Activated naive CD4-positive, alpha-beta T cell treated with anti-CD3 and anti-CD28 coated beads, Interleukin-2, amount 10 ng/mL, durations not matched to agents 7 days and 5 days (primary cell): ENCODE data around the gene GHDC.
"Not testable (repeated sequence)": the region's sequence is repeated elsewhere in the genome, so short reads cannot be mapped to it uniquely, and the experiment has no call there.

Source experiments
- CTCF ChIA-PET: fragments of 350-600 bp; sonication (Branson Sonifier 250); formaldehyde crosslinking; loops from one replicate; lab custom pipeline; 2021; ENCODE audit warnings: antibody characterized with exemption; lab: Charles Lee
- DNase-seq: peaks from one replicate; pipeline ENCODE4 v3.0.0-alpha.2; 2020
- H3K27ac Mint-ChIP-seq: one replicate; pipeline ENCODE4 v1.8.0; 2021; ENCODE audit warnings: mild to moderate bottlenecking, moderate library complexity, mixed read lengths
- H3K27me3 Mint-ChIP-seq: one replicate; pipeline ENCODE4 v1.8.0; 2021; ENCODE audit warnings: mild to moderate bottlenecking, mixed read lengths
- H3K36me3 Mint-ChIP-seq: one replicate; pipeline ENCODE4 v1.8.0; 2021; ENCODE audit warnings: mixed read lengths
- H3K4me1 Mint-ChIP-seq: one replicate; pipeline ENCODE4 v1.8.0; 2021; ENCODE audit warnings: mixed read lengths
- H3K4me3 Mint-ChIP-seq: one replicate; pipeline ENCODE4 v1.8.0; 2021; ENCODE audit warnings: mild to moderate bottlenecking, moderate library complexity, mixed read lengths
- H3K9me3 Mint-ChIP-seq: one replicate; pipeline ENCODE4 v1.8.0; 2021; ENCODE audit warnings: mixed read lengths

Gene GHDC, protein sequence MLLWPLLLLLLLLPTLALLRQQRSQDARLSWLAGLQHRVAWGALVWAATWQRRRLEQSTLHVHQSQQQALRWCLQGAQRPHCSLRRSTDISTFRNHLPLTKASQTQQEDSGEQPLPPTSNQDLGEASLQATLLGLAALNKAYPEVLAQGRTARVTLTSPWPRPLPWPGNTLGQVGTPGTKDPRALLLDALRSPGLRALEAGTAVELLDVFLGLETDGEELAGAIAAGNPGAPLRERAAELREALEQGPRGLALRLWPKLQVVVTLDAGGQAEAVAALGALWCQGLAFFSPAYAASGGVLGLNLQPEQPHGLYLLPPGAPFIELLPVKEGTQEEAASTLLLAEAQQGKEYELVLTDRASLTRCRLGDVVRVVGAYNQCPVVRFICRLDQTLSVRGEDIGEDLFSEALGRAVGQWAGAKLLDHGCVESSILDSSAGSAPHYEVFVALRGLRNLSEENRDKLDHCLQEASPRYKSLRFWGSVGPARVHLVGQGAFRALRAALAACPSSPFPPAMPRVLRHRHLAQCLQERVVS

DNA sequence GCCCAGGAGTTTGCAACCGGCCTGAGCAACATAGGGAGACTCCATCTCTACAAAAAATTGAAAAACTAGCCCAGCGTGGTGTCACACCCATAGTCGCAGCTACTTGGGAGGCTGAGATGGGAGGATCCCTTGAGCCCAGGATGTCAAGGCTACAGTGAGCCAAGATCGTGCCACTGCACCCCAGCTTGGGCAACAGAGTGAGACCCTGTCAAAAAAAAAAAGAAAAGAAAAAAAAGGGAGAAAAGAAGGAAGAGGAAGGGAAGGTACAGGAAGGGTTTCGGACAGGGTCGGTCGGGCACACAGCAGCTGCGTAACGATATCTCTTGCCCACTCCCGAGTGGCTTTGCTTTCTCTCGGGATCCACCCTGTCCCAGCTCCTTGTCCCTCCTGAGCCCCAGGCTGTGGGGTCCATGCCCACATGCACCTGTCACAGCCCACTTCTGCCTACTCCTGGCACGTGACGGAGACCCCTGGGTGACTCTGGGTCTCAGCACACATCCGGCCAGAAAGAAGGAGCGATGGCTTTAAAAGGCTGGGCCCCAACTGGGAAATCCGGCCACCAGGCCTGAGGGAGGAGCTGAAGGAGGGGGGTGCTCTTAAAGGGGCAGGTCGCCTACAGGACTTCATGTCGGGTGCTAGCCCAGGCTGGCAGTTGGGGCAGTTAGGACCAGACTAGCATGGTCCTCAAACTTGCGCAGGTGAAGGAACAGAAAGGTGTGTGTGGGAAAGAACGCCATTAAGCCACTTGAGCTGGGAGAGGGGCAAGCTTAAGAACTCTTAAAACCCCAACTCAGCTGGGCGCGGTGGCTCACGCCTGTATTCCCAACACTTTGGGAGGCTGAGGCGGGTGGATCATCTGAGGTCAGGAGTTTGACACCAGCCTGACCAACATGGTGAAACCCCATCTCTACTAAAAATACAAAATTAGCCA, at the start of gene GHDC:
TSS of gene GHDC (minus strand) at position 526 of the 931 bp plus-strand sequence. CDS start 913 bp downstream, outside the sequence.
- Mint-ChIP-seq H3K4me1 (peaks cover 25% of the 10 kb centered on the region), H3K36me3 (peaks cover 7% of the 10 kb centered on the region), H3K27ac (peak within 1 kb of the TSS; percentile 80), H3K9me3 (no peaks in the 10 kb centered on the region), H3K27me3 (no peaks in the 10 kb centered on the region), H3K4me3 (peak within 1 kb of the TSS; percentile 86)
- CTCF ChIA-PET = interaction anchor here (0.6 to 2.2 kb wide), 7 partner anchors 10 to 291 kb away, joined by 3 to 13 read pairs (median 5); partner anchors contain the start of gene KCNH4
- peak; percentile 90 for DNase-seq

DNA sequence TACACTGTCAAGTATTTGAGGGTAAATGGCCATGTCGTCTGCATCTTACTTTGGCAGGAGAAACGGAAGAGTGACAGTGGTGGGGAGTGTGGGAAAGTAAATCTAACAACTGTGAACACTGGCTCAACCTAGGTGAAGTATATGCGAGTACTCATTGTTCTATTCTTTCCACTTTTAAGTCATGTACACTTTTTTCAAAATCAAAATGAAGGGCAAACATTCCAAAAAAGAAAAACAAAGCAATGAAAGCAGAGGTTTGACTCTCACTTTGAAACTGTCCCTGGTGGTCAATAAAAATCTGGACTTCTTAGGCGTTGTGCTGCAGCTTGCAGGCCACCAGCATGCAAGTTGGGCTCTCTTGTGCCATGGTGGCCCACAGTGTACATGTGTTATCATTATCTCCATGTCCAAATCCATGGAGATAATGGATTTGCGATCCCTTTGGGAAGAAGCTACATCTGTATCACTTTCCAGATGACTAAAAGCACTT, 49.2 kb upstream of the GHDC start:
- CTCF ChIA-PET = interaction anchor here (1.1 kb wide), 1 partner anchor 22 kb away, joined by 4 read pairs; no protein-coding TSS in a partner anchor
- Mint-ChIP-seq H3K27me3 (no peaks in the 10 kb centered on the region), H3K36me3 (peaks cover 20% of the 10 kb centered on the region), H3K4me3 (no peak overlapping the region), H3K9me3 (no peaks in the 10 kb centered on the region), H3K4me1 (peaks cover 36% of the 10 kb centered on the region), H3K27ac (no peak overlapping the region)
- no peak for DNase-seq

DNA sequence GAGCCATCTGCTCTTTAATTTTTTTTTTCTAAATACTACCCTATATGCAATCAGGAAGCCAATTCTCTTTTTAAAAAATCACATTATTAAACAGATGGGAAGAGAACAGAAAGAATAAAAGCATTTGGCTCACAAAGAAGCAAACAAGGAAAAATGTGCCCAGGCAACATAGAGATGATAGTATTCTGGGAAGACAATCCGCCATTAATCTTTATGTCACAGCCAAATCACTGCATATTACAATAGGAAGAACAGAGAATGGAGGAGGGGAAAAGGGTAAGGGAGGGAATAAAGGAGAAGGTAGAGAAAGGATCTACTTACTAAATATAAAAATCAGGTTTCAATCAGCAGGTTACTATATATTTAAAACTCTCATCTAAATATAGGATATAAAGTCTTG, 47.6 kb upstream of the GHDC start:
- Mint-ChIP-seq H3K9me3 (no peaks in the 10 kb centered on the region), H3K4me3 (no peak overlapping the region), H3K36me3 (peaks cover 13% of the 10 kb centered on the region), H3K4me1 (peaks cover 22% of the 10 kb centered on the region), H3K27me3 (no peaks in the 10 kb centered on the region), H3K27ac (no peak overlapping the region)
- no peak for DNase-seq
- CTCF ChIA-PET = no interaction called here

DNA sequence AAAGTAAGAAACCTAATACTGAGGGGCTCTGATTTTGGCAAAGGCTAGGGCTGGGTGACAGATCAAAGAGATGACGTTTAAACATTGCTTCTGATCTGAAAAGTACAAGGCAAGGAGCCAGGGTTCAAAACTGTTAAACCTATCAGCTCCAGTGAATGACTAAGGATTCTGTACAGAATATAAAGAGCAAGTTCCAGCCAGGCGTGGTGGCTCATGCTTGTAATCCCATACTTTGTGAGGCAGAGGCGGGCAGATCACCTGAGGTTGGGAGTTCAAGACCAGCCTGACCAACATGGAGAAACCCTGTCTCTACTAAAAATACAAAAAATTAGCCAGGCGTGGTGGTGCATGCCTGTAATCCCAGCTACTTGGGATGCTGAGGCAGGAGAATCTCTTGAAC, 46.6 kb upstream of the GHDC start:
- H3K4me3 Mint-ChIP-seq, H3K36me3 Mint-ChIP-seq, CTCF ChIA-PET, DNase-seq, H3K9me3 Mint-ChIP-seq, H3K27ac Mint-ChIP-seq, H3K27me3 Mint-ChIP-seq: not testable (repeated sequence)
- H3K4me1 Mint-ChIP-seq = peaks cover 19% of the 10 kb centered on the region

DNA sequence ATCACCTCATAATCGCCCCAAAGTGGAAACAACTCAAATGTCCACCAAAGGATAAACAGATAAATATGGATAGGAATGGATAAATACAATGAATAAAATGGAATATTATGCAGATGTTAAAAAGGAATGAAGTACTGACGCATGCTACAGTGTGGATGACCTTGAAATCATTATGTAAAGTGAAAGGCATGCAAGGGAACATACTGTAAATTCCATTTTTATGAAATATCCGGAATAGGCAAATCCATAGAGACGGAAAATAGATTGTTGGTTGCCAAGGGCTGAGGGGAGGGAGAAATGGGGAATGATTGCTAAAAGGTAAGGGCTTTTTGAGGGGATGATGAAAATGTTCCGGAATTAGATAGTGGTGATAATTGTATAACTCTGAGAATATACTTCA, 45.9 kb upstream of the GHDC start:
- peaks cover 17% of the 10 kb centered on the region for H3K4me1 Mint-ChIP-seq
- H3K27me3 Mint-ChIP-seq = no peaks in the 10 kb centered on the region
- peaks cover 8% of the 10 kb centered on the region for H3K36me3 Mint-ChIP-seq
- no peaks in the 10 kb centered on the region for H3K9me3 Mint-ChIP-seq
- no peak overlapping the region for H3K27ac Mint-ChIP-seq
- H3K4me3 Mint-ChIP-seq = no peak overlapping the region
- CTCF ChIA-PET = no interaction called here
- DNase-seq = no peak

DNA sequence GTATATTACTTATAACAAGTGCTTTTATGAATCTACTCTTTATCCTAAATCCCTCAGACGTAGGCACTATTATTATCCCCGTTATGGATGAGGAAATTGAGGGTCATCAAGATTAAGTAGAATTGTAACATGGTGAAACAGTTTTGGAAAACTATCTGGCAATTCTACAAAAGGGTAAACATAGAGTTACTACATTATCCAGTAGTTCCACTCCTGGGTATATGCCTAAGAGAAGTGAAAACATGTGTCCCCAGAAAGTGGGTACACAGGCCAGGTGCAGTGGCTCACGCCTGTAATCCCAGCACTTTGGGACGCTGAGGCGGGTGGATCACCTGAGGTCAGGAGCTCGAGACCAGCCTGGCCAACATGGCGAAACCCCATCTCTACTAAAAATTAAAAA, 45.3 kb upstream of the GHDC start:
- H3K27ac Mint-ChIP-seq, H3K4me3 Mint-ChIP-seq, H3K9me3 Mint-ChIP-seq, DNase-seq, H3K36me3 Mint-ChIP-seq, H3K27me3 Mint-ChIP-seq: not testable (repeated sequence)
- H3K4me1 Mint-ChIP-seq = peaks cover 16% of the 10 kb centered on the region
- CTCF ChIA-PET = interaction anchor here (3.1 kb wide), 1 partner anchor 17 kb away, joined by 9 read pairs; no protein-coding TSS in a partner anchor

DNA sequence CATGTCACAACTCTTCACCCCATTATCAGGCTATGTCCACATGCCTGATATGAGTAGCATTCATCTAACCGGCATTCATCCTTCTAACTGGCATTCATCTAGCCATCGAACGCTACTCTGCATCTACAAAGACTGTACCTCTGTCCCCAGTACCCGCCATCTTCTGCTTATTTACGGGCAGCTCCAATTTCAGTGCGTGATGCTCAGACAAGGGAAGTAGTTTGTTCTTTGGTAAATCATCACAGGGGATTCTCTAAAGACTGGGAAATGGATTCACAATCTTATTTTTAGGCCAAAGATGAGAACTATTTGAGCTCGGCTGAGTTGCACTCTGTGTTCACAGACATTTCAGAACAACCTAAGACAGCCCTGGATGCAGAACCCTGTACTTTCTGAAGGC, 42.5 kb upstream of the GHDC start:
- CTCF ChIA-PET = interaction anchor here (0.7 to 3.1 kb wide), 2 partner anchors 11 to 14 kb away, joined by 5 to 9 read pairs; no protein-coding TSS in a partner anchor
- no peaks in the 10 kb centered on the region for H3K9me3 Mint-ChIP-seq
- H3K27ac Mint-ChIP-seq = peak overlapping the region; percentile 45
- DNase-seq = no peak
- peaks cover 11% of the 10 kb centered on the region for H3K36me3 Mint-ChIP-seq
- H3K4me3 Mint-ChIP-seq = no peak overlapping the region
- peaks cover 5% of the 10 kb centered on the region for H3K4me1 Mint-ChIP-seq
- H3K27me3 Mint-ChIP-seq = no peaks in the 10 kb centered on the region

DNA sequence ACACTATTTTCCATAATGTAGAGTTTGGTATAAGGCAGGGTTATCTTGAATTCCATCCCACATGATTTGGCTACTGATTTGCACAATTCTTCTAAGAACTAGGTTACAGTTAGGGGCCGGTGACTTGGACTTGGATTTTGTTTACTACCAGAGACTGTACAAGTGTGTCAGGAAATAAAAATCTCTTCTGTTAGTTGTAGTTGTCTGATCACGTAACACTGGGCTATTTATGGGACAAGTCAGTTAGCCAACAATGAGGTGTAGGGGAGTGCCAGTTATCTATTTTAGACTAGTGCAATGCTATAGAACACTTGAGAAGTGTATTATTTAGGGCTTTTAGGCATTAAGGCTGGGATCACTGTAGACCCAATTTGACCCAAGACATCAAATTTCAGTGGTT, 39.7 kb upstream of the GHDC start:
- no peaks in the 10 kb centered on the region for H3K27me3 Mint-ChIP-seq
- H3K9me3 Mint-ChIP-seq = no peaks in the 10 kb centered on the region
- no peak overlapping the region for H3K27ac Mint-ChIP-seq
- peaks cover 13% of the 10 kb centered on the region for H3K36me3 Mint-ChIP-seq
- H3K4me1 Mint-ChIP-seq = peaks cover 11% of the 10 kb centered on the region
- DNase-seq = no peak
- CTCF ChIA-PET = no interaction called here
- H3K4me3 Mint-ChIP-seq = no peak overlapping the region

DNA sequence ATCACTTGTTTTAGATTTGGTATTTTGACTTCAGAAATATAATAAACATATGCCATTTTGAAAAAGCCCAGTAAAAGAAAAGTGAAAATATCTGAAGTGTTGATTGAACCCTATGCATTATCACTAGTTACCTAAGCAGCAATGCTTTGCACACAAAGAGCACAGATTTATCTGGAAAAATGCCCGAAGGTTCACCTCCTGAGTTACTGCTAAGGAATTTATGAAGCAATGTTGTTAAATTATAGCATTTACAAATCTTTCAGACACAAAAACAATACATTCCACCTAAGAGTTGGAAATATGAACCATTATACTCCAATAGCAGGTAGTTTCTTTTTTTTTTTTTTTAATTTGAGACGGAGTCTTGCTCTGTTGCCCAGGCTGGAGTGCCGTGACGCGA, 38.9 kb upstream of the GHDC start:
- Mint-ChIP-seq H3K36me3 (peaks cover 15% of the 10 kb centered on the region), H3K27ac (no peak overlapping the region), H3K9me3 (no peaks in the 10 kb centered on the region), H3K4me1 (peaks cover 18% of the 10 kb centered on the region), H3K27me3 (no peaks in the 10 kb centered on the region), H3K4me3 (no peak overlapping the region)
- CTCF ChIA-PET = interaction anchor here (2.1 kb wide), 1 partner anchor 10 kb away, joined by 7 read pairs; no protein-coding TSS in a partner anchor
- DNase-seq = no peak

DNA sequence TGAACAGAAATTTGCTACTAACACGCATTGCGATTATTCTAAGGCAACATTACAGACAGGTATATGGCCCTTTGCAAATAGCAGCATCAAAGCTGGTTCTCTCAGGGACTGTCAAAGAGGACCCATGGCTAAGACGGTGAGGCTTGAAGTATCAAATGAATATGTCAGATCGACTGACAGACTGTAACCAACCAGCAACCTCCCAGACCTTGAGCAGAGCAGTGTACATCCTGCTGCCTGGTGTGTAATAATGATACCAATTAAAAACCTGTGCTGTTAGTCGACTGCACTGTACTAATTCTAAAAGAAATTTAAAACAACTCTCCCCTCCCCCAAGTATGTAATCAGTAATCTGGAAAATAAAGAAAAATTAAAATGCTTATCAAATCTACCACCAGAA, 35.9 kb upstream of the GHDC start:
- DNase-seq = no peak
- Mint-ChIP-seq H3K27ac (no peak overlapping the region), H3K9me3 (no peaks in the 10 kb centered on the region), H3K36me3 (peaks cover 31% of the 10 kb centered on the region), H3K4me1 (peaks cover 20% of the 10 kb centered on the region), H3K27me3 (no peaks in the 10 kb centered on the region), H3K4me3 (no peak overlapping the region)
- CTCF ChIA-PET = interaction anchor here (1.0 to 2.2 kb wide), 2 partner anchors 20 to 92 kb away, joined by 3 to 5 read pairs; no protein-coding TSS in a partner anchor

DNA sequence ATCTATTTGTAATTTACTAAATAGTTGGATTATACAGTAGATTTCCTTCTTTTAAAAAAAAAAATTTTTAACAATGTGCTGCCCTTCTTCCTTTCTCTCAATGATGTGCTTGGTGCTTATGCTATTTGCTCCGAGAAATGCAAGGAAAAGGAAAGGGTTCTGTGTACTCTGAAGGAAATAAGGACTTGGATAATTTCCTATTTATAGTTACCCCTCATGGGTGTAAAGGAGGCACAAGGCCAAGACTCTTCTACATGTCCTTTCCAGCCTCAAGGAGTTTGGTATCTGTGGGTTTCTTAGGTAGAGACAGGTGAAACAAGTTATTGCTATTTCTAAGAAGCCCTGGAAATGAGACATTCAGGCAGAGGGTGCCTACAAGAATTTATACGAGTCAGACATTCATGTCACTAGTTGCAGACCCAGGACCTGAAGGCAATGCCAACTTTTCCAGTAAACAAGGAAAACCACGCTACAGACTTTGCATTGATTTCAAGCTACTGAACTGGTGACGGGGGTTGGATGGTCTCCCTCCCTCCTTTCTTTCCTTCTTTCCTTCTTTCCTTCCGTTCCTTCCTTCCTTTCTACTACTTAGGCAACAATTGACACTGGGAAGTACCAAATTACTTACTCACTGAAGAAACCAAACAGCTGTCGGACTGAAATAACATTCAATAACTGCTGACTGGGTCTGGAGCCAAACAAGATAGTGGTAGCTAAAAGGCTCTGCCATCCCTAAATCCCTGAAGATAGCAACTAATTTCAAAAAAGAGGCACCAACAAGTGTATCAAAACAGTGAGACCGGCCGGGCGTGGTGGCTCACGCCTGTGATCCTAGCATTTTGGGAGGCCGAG, 33.8 kb upstream of the GHDC start:
- no peaks in the 10 kb centered on the region for H3K27me3 Mint-ChIP-seq
- H3K36me3 Mint-ChIP-seq = peaks cover 47% of the 10 kb centered on the region
- no peaks in the 10 kb centered on the region for H3K9me3 Mint-ChIP-seq
- no peak for DNase-seq
- no peak overlapping the region for H3K27ac Mint-ChIP-seq
- H3K4me3 Mint-ChIP-seq = no peak overlapping the region
- H3K4me1 Mint-ChIP-seq = peaks cover 20% of the 10 kb centered on the region
- CTCF ChIA-PET = interaction anchor here (2.2 kb wide), 1 partner anchor 22 kb away, joined by 5 read pairs; no protein-coding TSS in a partner anchor

DNA sequence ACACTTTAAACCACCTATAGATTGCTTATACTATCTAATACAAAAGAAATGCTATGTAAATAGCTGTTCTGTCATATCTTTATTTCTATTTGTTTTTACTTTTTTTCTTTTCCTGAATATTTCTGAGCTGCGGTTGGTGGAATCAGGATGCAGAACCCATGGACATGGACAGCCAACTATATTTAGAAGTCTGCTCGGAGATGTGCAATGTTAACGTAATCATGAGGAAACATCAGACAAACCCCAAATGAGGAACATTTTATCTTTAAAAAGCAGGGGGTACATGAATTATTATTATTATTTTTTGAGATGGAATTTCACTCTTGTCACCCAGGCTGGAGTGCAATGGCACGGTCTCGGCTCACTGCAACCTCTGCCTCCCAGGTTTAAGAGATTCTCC, 31.4 kb upstream of the GHDC start:
- Mint-ChIP-seq H3K4me3 (no peak overlapping the region), H3K27ac (no peak overlapping the region), H3K36me3 (peaks cover 52% of the 10 kb centered on the region), H3K9me3 (no peaks in the 10 kb centered on the region), H3K4me1 (peaks cover 19% of the 10 kb centered on the region), H3K27me3 (no peaks in the 10 kb centered on the region)
- CTCF ChIA-PET = no interaction called here
- no peak for DNase-seq

DNA sequence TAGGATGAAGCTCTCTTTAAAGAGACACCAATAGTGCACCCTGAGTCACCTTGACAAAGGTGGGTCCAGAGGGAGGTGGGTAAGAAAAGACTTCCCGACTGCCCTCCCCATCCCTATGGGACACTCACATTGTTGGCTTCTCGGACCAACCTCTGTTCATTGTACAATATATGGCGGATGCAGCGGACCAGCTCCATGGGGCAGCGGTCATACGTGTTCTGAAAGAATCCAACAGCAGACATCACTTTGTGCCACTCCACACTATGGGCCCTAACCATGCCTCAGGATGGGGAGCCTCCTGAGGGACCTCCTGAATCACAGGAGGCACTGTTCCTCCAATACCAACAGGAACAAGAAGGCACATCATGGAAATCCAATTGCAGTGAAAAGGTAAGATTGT, 30.4 kb upstream of the GHDC start:
- Mint-ChIP-seq H3K4me3 (no peak overlapping the region), H3K4me1 (peaks cover 11% of the 10 kb centered on the region), H3K27me3 (no peaks in the 10 kb centered on the region), H3K27ac (no peak overlapping the region), H3K9me3 (no peaks in the 10 kb centered on the region), H3K36me3 (peaks cover 48% of the 10 kb centered on the region)
- no peak for DNase-seq
- CTCF ChIA-PET = interaction anchor here (0.6 to 3.5 kb wide), 3 partner anchors 13 to 179 kb away, joined by 6 to 37 read pairs (median 24); no protein-coding TSS in a partner anchor
